ENCODE results near the gene PCSK1.

DNA sequence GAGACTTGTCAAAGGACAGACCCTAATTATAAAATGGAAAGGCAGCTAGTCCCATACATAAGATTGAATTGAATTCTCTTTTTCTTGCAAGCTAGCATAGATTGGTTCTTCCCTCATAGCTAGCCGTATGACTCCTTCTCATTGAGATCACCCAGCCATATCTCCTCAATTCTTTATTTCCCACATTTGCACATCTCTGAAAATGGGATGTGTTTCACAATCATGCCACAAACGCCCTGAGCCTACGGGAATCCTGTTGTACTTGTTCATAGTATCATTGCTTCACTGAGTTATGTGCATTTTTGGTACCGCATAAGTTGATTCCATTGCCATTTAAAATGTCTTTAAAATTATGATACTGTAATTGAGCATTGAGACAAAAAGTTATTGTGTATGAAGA, 90.5 kb downstream of the PCSK1 start:
- TF ChIP-seq, protein P1, sequence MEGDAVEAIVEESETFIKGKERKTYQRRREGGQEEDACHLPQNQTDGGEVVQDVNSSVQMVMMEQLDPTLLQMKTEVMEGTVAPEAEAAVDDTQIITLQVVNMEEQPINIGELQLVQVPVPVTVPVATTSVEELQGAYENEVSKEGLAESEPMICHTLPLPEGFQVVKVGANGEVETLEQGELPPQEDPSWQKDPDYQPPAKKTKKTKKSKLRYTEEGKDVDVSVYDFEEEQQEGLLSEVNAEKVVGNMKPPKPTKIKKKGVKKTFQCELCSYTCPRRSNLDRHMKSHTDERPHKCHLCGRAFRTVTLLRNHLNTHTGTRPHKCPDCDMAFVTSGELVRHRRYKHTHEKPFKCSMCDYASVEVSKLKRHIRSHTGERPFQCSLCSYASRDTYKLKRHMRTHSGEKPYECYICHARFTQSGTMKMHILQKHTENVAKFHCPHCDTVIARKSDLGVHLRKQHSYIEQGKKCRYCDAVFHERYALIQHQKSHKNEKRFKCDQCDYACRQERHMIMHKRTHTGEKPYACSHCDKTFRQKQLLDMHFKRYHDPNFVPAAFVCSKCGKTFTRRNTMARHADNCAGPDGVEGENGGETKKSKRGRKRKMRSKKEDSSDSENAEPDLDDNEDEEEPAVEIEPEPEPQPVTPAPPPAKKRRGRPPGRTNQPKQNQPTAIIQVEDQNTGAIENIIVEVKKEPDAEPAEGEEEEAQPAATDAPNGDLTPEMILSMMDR (IDR thresholded peaks at IDR 0.05; ENCODE audit: extremely low read depth in 1 of 2, insufficient read depth in 1 of 2, low read depth in 1 of 2, low read length in 2 of 2) = no peak
- TF ChIP-seq POLR2A (IDR thresholded peaks at IDR 0.05; ENCODE audit: low read depth, low read length) (no peak), POLR2AphosphoS5 (IDR thresholded peaks at IDR 0.05; ENCODE audit: insufficient read depth, low read depth, low read length) (no peak), EZH2 (IDR thresholded peaks at IDR 0.05; ENCODE audit: borderline replicate concordance, low read depth, low read length, severe bottlenecking) (no peak)
